ENCODE data around the gene SELENBP1.
"Not testable (repeated sequence)": the region's sequence is repeated elsewhere in the genome, so short reads cannot be mapped to it uniquely, and the experiment has no call there.

Gene SELENBP1

DNA sequence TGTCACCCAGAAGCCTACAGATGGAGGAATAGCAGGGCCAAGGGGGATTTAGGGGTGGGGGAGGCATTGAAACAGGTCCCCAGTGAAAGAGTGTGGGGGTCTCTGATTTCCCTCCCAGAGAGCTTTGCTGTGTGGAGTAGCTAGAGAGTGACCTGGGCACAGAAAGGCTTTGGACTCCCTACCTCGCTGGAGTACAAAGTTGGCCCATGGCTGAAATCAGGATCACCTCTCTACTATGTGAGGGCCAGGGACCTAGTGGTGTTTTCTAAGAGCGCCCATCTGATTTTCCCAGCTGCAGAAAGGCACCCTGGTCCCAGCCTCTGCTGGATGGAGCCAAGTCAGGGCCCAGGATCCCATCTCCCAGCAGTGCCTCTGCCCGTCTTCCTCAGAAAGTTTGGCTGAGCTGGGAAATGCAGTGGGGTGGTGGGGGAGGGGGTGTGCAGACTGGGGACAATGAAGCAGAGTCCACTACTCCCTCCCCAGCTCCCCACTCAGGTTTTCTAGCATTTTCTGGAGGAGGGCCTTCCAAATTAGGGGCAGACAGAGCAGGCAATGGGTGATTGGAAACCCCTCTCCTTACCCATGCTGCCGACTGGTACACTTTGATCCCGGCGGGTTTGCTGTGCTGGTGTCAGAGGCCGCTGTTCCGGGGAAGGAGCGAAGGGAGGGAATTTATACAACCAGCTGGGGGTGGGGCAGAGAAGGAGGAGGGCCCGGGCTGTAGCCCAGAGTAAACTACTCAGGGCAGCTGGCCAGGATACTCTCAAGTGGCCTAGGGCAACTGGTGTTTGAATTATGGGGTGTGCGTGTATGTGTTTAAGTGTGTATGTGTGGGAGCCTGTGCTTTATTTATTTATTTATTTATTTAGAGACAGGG is at the start of gene SELENBP1:
Gene SELENBP1 (minus strand): TSS at position 648 of the 877 bp plus-strand sequence. CDS start 64 bp downstream, at position 584.
- DNase-seq (ENCODE audit: low spot score): no peak

- no peak for DNase-seq (ENCODE audit: low spot score)
Measured at GRCh38 chr1:151419819-151420218, 47.3 kb upstream of the SELENBP1 start.

DNA sequence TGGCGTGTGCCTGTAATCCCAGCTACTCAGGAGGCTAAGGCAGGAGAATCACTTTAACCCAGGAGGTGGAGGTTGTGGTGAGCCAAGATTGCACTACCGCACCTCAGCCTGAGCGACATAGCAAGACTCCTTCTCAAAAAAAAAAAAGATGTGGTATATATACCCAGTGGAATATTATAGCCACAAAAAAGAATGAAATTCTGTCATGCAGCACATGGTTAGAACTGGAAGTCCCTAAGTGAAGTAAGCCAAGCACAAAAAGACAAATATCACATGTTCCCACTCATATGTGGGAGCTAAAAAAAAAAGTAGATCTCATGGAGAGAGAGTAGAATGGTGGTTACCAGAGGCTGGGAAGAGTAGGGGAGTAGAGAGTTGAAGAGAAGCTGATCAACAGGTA is 45.6 kb upstream of the SELENBP1 start:
- no peak for DNase-seq (ENCODE audit: low spot score)

- DNase-seq (ENCODE audit: low spot score): no peak
Measured at GRCh38 chr1:151416231-151416630, 43.7 kb upstream of the SELENBP1 start.

DNA sequence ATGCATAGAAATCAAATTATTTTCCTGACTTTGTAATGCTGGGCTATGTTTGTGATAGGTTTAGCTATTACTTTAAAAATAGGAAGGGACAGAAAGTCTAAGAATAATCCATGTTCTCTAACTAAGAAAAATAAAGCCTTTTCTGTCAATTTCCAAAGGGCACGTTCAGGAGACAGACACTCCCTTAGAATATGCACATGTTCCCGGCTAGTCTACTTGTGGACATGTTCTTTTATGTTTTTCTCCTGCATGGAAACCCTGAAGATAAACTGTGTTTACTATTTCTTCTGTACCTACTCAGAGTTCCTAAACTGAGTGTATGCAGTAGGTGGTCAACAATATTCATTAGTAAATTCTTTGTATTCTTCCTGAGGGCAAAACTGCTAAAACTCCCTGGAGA is 39.4 kb upstream of the SELENBP1 start:
- no peak for DNase-seq (ENCODE audit: low spot score)

- DNase-seq (ENCODE audit: low spot score): no peak
Measured at GRCh38 chr1:151408891-151409290, 36.4 kb upstream of the SELENBP1 start.

DNA sequence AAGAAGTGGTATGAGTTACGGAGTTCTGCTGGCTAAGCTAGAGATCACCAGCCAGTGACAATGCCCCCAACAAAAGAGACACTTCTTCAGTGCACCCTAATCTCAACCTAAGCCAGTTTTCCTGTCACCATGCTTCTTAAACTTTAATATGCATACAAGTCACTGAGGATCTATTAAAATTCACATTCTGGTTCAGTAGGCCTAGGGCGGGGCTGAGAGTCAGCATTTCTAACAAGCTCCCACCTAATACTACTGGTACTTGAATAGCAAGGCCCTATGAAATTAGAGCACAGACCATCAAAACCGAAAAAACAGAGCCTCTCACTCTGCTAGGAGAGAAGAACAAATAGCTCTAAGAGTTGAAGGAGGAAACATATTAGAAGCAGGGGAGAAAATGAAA is 34.8 kb upstream of the SELENBP1 start:
- no peak for DNase-seq (ENCODE audit: low spot score)

DNA sequence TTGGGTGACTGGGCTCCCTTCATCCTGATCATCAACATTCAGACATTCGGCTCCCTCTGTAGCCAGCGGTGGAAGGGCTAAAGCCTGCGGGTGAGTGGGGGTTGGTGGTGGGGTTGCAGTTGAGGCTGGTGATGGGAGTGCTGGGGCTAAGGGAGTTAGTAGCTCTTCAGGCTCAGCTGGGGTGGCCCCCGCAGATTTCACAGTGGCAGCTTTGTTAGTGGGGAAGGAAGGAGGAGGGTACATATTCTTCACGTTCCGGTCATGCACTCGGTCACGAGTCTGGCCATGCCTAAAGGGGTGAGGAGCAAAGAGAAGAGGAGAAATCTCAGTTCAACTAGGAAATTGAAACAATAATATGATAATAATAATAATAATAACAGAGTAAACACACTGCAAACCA is 33.7 kb upstream of the SELENBP1 start:
- DNase-seq (ENCODE audit: low spot score): no peak

- DNase-seq (ENCODE audit: low spot score): no peak
Measured at GRCh38 chr1:151405187-151405951, 32.9 kb upstream of the SELENBP1 start.

DNA sequence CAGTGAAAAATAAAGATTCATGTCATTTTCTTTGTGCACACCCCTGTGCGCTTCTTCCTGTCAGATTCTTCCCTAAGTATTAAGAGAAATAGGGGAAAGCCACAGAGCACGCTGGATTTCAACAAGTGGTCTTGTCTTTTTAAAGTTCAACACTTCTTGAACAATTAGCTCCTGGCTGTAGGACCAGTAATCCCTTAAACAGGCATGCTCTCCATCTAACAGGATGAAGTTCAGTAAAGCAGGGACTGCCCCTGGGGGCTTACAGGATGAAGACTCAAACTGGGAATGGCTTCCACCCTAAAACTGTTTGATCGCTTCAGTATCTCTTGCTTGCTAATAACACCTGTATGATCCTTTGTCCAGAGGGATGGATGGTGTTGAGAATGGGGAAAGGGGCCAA is 31.1 kb upstream of the SELENBP1 start:
- no peak for DNase-seq (ENCODE audit: low spot score)

GRCh38 chr1:151402764-151403163 is 30.3 kb upstream of the SELENBP1 start:
- no peak for DNase-seq (ENCODE audit: low spot score)

GRCh38 chr1:151401860-151402259 is 29.4 kb upstream of the SELENBP1 start:
- no peak for DNase-seq (ENCODE audit: low spot score)

- no peak for DNase-seq (ENCODE audit: low spot score)
Measured at GRCh38 chr1:151401125-151401788, 28.8 kb upstream of the SELENBP1 start.

- peak; percentile 85 for DNase-seq (ENCODE audit: low spot score)
Measured at GRCh38 chr1:151399324-151400171, 27.0 kb upstream of the SELENBP1 start, which contains the start of gene PSMB4. Gene PSMB4, plus strand, starts transcription at chr1:151399573. Its CDS starts 15 bp downstream, at chr1:151399588.

DNA sequence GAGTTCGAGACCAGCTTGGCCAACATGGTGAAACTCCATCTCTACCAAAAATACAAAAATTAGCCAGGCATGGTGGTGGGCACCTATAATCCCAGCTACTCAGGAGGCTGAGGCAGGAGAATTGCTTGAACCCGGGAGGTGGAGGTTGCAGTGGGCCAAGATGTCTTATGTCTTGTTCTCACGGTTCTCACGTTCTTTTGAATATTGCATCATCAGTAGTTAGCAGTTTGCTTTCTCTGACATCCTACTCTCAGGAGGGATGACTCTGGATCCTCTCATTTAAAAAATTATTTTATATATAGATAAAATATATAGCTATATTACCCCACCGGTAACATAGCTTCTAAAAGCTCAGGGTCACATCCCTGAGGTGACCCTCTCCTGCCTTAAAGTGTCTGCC is 23.8 kb upstream of the SELENBP1 start:
- DNase-seq (ENCODE audit: low spot score): not testable (repeated sequence)

GRCh38 chr1:151393583-151393982 is 21.1 kb upstream of the SELENBP1 start:
- DNase-seq (ENCODE audit: low spot score): no peak

GRCh38 chr1:151391079-151391563 is 18.6 kb upstream of the SELENBP1 start:
- no peak for DNase-seq (ENCODE audit: low spot score)

- not testable (repeated sequence) for DNase-seq (ENCODE audit: low spot score)
Measured at GRCh38 chr1:151390221-151391078, 17.9 kb upstream of the SELENBP1 start.

GRCh38 chr1:151386002-151386401 is 13.5 kb upstream of the SELENBP1 start:
- DNase-seq (ENCODE audit: low spot score): no peak

- no peak for DNase-seq (ENCODE audit: low spot score)
Measured at GRCh38 chr1:151384584-151384983, 12.1 kb upstream of the SELENBP1 start.

Measured in germinal center (tissue), 1 donor.